Fibroblast of skin of left quadriceps (primary cell): ENCODE data around the gene G3BP2.

Experiments
- DNase-seq, 2 experiments: peaks; one replicate each; pipeline ENCODE4 v3.0.0-alpha.2; 2013; ENCODE audit warnings: low read depth in 2 of 2

Gene G3BP2

DNA sequence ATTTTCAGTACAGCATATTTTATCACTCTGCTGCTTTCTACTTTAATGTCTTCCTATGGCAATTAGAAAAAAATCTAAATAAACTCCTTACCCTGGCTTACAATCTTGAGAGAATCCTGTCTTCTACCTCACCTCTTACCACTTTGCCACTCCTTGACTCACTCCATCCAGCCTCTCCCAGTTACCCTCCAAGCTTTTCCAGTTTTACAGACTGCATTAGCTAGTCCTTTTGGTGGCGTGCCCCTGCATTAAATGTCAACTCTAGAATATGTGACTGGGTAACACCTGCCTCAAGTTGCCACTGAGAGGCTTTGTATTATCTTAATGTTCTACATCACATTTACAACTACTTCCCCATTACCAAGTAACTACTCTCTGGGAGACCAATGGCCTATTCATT lies 35.4 kb downstream of the G3BP2 start:
- no peak for DNase-seq

DNA sequence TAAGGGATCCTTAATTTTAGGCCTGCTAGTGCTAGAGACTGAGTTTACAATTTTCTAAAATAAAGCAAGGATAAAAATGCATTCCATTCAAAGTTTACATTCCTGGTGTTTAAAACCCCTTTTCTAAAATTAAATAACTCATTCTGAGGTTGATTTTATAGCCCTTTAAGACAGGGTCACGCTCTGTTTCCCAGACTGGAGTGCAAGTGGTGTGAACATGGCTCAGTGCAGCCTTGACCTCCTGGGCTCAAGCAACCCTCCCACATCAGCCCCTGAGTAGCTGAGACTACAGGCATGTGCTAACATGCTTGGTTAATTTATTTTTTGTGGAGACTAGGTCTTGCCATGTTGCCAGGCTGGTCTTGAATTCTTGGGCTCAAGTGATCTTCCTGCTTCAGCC lies 36.0 kb downstream of the G3BP2 start:
- DNase-seq = no peak

DNA sequence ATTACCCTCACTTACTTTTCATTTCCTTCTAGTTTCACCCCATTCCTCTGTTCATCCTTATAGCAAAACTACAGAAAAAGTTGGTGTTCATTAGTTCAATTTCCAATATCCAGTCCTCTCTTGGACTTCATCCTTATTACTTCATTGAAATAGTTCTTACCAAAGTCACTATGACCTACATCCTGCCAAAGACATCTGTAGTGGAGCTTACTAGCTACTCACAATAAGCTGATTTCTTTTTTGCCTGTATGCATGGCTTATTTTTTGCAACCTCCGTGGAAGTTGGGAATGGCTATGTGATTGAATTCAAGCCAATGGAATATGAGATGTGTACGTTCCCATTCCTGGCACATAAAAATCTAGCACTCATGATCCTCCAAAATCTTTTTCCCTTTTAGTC lies 38.3 kb downstream of the G3BP2 start:
- DNase-seq = no peak

DNA sequence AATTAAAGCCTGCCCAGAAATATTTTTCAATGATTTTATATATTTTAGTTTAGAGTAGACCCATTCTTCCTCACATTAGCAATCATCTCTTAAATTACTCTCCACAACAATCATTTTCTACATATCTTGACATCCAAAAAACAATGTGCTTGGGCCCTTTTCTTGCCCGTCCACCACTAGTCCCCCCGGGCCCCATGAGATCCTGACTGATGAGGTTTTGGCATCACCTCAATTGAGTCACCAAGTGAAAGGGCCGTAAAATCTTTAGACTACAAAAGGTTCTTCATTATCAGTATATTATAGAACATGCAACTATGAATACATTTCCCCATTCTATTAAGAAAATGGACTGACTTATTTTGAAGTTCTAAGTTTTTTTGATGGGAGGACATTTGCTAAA lies 38.9 kb downstream of the G3BP2 start:
- no peak for DNase-seq

DNA sequence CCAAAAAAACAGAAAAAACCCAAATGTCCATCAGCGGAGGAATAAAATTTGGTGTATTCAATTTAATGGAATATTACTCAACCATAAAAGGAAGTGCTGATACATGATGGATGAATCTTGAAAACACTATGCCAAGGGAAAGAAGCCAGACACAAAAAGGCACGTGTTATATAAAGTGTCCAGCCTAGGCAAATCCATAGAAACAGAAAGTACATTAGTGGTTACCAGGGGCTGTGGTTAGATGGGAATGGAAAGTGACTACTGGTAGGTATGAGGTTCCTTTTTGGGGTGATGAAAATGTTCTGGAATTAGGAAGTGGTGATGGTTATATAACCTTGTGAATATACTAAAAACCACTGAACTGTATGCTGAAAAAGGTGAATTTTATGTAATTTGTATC lies 39.4 kb downstream of the G3BP2 start:
- DNase-seq = no peak

DNA sequence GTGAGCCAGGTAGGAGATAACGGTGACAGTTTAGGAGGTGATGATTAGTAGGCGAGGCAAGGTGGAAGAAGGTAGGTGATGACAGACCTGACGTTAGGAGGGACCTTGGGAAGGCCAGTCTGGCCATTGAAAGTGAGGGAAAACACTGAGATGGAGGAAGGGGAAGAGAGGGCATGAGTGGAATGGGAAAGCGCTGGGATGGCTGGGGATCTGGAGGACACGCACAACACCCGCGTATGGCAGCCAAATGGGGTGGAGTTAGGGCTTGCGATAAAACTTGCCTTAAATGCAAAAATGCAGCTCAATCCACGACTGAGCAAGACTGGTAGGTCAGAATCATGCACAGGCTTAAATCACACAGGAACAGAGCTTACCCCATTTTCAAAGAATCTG lies 42.3 kb downstream of the G3BP2 start:
- DNase-seq = no peak

DNA sequence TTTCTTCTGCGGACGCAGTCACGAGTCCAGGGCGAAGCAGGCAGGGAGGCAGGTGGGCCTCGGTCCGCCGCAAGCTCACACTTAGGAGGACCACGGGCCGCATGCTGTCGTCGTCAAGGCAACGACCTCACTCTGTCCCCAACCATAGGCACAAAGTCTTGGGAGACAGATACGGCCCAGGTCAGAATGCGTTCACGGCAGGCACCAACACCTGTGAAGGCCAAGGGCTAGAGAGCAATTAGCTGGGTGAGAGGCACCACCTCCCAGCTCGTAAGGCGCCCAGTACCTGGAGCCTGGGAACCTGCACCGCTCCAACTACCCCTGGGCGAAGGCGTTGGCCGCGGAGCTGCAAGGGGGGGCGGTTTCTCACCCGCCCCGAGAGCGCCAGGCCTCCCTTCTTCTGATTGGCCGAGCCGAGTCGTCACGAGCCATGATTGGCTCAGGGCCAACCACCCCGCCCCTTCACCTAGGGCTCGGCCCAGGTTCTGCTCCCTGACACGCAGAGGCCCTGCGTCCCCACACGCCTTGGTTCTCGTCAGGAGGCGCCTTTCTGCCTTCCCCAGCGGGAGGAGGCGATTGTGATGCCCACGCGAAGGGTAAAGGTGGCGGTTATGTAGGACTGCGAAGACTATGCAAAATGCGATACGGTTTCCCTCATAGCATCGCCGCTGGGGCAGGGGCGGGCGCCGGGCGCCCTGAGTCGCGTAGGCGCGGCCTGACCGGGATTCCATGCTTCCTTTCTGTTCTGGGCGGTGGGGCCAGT lies 42.9 kb downstream of the G3BP2 start, which contains the start of gene CDKL2:
TSS of gene CDKL2 (minus strand) at position 355 of the 763 bp plus-strand sequence. CDS start 4,540 bp downstream, outside the sequence.
- DNase-seq = peak in 1 of 2 experiments; percentile 34

DNA sequence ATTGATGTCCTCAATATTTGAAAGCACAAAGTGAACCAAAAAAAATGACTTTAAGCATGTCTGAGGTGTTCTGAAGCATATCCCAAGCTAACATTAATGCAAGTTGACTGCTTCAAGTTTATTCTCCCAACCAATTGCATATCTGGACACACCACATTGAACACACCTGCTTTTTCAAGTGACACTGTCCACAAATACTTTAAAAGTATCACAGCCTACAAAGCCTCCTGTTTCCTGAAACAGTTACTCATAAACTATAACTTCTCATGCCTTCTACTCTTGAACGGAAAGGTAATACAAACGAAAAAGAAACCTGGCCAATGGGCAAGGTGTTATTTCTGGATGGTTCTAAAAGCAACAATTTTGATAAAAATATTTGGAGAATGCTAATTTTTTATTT lies 44.0 kb downstream of the G3BP2 start:
- no peak for DNase-seq

DNA sequence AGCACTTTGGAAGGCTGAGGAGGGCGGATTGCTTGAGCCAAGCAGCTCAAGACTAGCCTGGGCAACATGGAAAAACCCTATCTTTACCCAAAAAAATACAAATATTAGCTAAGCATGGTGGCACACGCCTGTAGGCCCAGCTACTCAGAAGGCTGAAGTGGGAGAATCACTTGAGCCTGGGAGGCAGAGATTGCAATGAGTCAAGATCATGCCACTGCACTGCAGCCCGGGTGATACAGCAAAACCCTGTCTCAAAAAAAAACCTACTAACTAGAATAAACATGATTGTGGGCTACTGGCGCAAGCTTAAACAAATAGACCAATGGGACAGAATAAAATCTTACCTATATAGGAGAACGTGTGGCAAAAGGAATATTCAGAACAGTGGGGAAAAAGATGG lies 50.2 kb downstream of the G3BP2 start:
- no peak for DNase-seq

DNA sequence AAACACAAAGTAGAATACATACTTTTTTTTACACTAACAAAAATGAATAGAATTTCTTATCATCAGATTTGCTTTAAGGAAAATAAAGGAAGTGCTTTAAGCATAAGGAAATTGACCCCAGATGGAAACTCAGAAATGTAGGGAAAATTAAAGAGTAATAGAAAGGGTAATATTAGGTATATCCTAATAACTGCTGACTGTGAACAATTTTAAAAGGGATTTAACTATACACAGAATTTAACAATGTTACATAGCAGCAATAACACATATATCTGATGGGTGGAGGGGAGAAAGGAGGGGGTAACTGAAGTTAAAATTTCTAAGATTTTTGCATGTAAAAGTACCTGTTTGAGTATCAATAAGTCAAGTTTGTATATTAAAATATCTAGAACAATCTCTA lies 51.5 kb downstream of the G3BP2 start:
- DNase-seq = no peak

DNA sequence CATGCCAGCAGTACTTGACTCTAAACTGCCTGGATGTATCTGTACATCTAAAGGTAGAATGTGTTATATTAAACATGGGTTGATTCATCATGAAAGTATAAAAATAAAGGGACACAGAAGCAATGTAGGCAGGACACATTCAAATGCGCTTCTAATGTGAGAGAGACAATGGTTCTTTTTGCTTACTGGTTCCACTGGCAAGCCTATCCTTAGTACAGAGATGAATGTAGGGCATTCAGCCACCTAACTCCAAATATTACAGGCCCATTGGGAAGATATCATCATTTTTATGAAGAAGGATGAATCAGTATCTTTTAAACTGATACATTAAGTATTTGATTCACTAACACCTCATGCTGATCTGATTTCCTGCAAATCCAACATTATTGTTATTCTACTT lies 60.9 kb downstream of the G3BP2 start:
- no peak for DNase-seq

DNA sequence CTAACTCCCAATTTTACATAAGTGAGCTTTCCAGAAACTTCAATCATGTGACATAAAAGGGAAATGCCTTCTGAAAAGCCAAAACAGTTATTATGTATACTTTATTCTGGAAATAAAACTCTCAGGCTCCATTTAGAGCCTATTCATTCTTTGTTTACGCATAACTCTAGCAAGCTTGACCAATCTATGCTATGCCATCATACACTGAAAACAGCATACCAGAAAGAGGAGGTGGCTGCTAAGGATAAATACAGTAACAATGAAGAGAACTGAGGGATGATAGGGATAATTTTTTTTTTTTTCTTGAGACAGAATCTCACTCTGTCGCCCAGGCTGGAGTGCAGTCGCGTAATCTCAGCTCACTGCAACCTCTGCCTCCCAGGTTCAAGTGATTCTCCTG lies 67.3 kb downstream of the G3BP2 start:
- no peak for DNase-seq

DNA sequence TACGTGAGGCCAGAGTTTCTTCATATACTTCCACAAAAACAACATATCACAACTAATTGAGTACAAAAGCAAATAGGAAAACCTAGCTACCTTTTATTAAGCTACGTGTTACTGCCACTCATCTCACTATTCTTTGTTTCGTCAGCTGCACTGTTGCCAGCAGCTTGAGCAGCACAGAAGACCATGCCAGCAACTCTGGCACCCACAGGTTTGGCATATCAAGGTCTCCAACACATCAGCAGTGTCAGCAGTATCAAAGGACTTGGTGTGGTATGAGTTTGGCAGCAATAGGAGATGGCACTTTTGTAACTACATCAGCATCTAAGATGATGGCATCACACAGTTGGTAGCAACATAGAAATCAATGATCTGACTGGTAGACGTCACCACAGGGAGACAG lies 73.6 kb downstream of the G3BP2 start:
- DNase-seq = no peak

DNA sequence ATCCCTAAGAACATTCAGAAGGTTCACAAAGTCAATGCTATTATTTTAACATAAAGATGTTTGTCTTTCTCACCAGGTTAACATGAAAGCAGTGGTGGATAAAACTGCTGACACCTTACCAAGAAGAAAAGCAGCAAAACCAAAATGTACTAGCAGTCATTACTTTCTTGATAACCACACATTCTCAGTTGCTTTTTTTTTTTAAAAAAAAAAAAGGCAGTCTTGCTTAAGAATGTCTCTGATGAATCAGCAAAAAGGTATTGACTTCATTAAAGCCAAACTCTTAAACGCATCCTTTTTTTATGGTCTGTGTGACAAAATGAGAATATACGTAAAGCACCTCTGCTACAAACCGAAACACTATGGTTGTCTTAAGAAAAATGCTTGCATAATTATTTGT lies 74.8 kb downstream of the G3BP2 start:
- DNase-seq = peak; percentile 15 to 25

DNA sequence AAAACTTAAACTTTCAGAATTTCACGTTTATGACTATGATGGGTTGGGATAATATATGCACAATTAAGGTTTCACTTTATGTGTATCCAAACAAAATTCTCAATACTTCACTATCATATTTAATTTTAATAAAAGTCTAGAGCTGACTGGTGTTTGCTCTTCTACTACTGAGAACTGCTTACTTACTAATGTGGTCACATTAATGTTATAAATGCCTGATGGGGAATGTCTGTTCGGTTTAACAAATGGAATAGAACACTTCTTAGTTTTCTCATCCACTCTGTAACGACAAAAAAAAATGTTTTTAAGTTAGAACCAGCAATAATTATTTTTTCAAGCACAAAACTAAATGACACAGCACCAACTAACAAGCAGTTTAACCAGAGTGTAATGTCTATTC lies 77.2 kb downstream of the G3BP2 start:
- DNase-seq = no peak

DNA sequence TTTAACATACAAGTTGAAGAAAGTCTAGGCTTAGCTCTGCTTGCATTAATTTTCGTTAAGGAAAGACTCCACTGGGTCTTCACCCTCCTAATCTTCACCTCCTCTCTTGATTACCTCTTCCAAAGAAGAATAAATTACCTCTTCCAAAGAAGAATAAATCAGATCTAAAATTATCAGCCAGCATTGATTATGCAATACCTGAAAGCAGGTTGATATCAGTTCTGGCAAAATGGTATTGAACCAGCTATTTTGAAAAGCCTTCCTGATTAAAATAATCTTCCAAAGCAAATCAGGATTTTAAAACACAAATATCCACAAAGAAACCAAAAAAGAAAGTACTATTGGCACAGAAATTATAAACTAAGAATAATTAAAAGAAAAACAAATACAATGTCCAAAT lies 79.8 kb downstream of the G3BP2 start:
- no peak for DNase-seq
